Small intestine (tissue), 7 donors: ENCODE results near the gene FCRL2. TPM values are rescaled to one million over a fixed set of nuclear protein-coding genes. Genes with fewer than 3 reads are reported as not detected.

Experiments
- DNase-seq, 2 donors: peaks; one replicate each; pipeline versions ENCODE4 v3.0.0 to v3.0.0-alpha.2; 2013
- FAIRE-seq: peaks from 2 replicates; lab custom pipeline; 2012; peaks lifted over from hg19 to GRCh38; lab: Jason Lieb, UNC
- H3K27ac ChIP-seq, 3 donors: one replicate each; pipeline ENCODE4 v1.5.1; 2013; ENCODE audit warnings: low read length in 2 of 3, mild to moderate bottlenecking in 2 of 3, control low read depth in 1 of 3, inconsistent platforms in 1 of 3, low read depth in 1 of 3, moderate library complexity in 1 of 3
- H3K27me3 ChIP-seq, 3 donors: one replicate each; pipeline ENCODE4 v1.6.1; 2013; ENCODE audit warnings: low read length in 3 of 3, inconsistent platforms in 1 of 3; ENCODE audit not compliant: control insufficient read depth in 3 of 3, insufficient read depth in 3 of 3
- H3K36me3 ChIP-seq, 3 donors: one replicate each; pipeline ENCODE4 v1.6.1; 2013; ENCODE audit warnings: low read length in 3 of 3, inconsistent platforms in 1 of 3, low read depth in 1 of 3, mild to moderate bottlenecking in 1 of 3, moderate library complexity in 1 of 3; ENCODE audit not compliant: control insufficient read depth in 3 of 3, insufficient read depth in 2 of 3
- H3K4me1 ChIP-seq, 3 donors: one replicate each; pipeline ENCODE4 v1.6.1; 2013; ENCODE audit warnings: low read length in 2 of 3, inconsistent platforms in 1 of 3, low read depth in 1 of 3, mild to moderate bottlenecking in 1 of 3, moderate library complexity in 1 of 3; ENCODE audit not compliant: control insufficient read depth in 3 of 3, insufficient read depth in 2 of 3
- H3K4me3 ChIP-seq, 3 donors: one replicate each; pipeline ENCODE4 v1.5.1; 2013; ENCODE audit warnings: low read length in 3 of 3, control low read depth in 1 of 3, inconsistent platforms in 1 of 3, low read depth in 1 of 3, mild to moderate bottlenecking in 1 of 3, moderate library complexity in 1 of 3
- H3K9me3 ChIP-seq, 2 donors: one replicate each; pipeline ENCODE4 v1.6.1; 2013; ENCODE audit warnings: low read depth in 1 of 2, low read length in 1 of 2; ENCODE audit not compliant: control insufficient read depth in 2 of 2, insufficient read depth in 1 of 2
- WGBS, 3 donors: extraction: QIAGEN DNeasy Blood & Tissue Kit; methylation state at CpG; one replicate each; pipeline ENCODE4 v1.1.7; 2013; 5-methylcytosine and 5-hydroxymethylcytosine counted together
- polyA plus RNA-seq, 4 donors: library from polyadenylated mRNA; stranded (reverse) in 3 of 4; unstranded in 1 of 4; fragments of 200-250 nt in 3 of 4; fragments of 120-200 nt in 1 of 4; gene quantifications; one replicate each; pipeline versions ENCODE4 v1.2.1 to v1.2.3, GENCODE V29; 2013
- donor health status: healthy with polysubstance abuse.
- donor health status: control.
- donor health status: control.
- donor health status: Bipolar disorder and iron deficiency.
- donor health status: healthy.

The FCRL2 gene
- polyA plus RNA-seq, 4 donors = 0.56 to 1.1 (median 0.88) TPM; not detected in 1

DNA sequence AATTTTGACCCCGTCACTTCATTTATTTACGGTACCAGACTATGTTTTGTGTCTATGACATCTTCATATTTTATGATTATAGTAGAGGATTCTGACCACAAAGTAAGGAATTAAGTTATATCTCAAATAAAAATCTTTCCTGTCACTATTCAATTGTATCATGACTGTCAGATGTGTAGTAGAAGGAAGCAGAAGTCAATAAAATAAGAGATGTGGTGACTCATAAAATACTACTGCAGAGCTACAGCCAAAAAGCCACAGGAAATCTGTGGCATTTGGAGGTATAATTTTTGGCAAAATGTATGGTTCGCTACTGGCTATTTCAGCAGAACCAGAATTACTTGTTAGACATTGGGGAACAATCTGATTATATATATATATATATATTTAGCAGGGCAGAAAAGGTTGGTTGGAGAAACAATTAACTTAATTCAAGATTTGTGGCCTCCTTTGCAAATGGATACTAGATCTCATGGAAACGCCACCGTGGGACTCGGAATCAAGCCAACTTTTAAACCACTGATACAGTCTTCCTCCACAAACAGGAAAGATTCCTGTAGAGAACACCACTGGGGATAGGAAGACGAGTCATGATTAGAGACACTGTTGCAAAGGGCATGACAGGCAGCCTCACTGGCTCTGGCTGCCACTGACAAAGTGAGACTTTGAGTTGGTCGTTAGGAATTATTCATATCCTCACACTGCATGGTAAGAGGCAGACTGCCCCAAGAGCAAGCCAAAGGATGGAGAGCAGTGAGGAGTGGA, 5.1 kb downstream of the FCRL2 start:
- no peaks in the 10 kb centered on the region for H3K36me3 ChIP-seq
- H3K27ac ChIP-seq = no peak overlapping the region
- DNase-seq (no peak), FAIRE-seq (no peak)
- WGBS, 3 donors = 67 to 81% (median 70%) methylated on average over 8 of the region's 8 CpGs
- H3K27me3 ChIP-seq = no peaks in the 10 kb centered on the region
- H3K4me1 ChIP-seq = peaks cover 0 to 12% (median 3%) of the 10 kb centered on the region in 3 donors
- H3K4me3 ChIP-seq = no peak overlapping the region
- no peaks in the 10 kb centered on the region for H3K9me3 ChIP-seq

GRCh38 chr1:157770442-157771043, 6.4 kb downstream of the FCRL2 start:
- Histone ChIP-seq H3K27ac (no peak overlapping the region), H3K27me3 (peaks cover 0 to under 1% (median 0%) of the 10 kb centered on the region in 3 donors), H3K4me1 (peaks cover 0 to 12% (median 3%) of the 10 kb centered on the region in 3 donors), H3K4me3 (no peak overlapping the region), H3K9me3 (no peaks in the 10 kb centered on the region), H3K36me3 (no peaks in the 10 kb centered on the region)
- whole genome bisulfite sequencing, 3 donors = 57 to 61% (median 60%) methylated on average over 9 of the region's 9 CpGs
- DNase-seq = no peak
- no peak for FAIRE-seq

GRCh38 chr1:157766792-157767191, 10.1 kb downstream of the FCRL2 start:
- Histone ChIP-seq H3K36me3 (no peaks in the 10 kb centered on the region), H3K9me3 (no peaks in the 10 kb centered on the region), H3K4me1 (no peaks in the 10 kb centered on the region), H3K27me3 (peaks cover 0 to 3% (median 0%) of the 10 kb centered on the region in 3 donors), H3K4me3 (no peak overlapping the region), H3K27ac (no peak overlapping the region)
- DNase-seq (no peak), FAIRE-seq (no peak)

DNA sequence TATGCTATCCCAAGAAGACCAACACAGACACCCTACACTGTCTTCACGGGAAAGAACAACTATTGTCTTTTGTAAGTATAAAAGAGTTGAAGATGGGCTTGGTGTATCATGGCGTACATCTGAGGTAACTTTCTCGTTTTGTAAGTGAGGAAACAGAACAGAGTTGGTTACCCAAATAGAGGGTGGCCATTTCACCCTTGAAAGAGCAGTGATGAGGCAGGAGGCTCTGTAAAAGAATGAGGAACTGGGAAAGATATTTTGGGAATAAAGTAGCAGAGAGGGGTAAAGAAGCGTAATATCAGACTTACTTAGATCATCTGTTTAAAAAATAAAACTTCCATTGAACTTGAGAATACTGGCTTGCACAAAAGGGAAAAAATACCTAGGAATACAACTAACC, 18.9 kb downstream of the FCRL2 start:
- WGBS, 3 donors = 86 to 92% (median 90%) methylated on average over 4 of the region's 4 CpGs
- no peaks in the 10 kb centered on the region for H3K4me1 ChIP-seq
- no peak for FAIRE-seq

DNA sequence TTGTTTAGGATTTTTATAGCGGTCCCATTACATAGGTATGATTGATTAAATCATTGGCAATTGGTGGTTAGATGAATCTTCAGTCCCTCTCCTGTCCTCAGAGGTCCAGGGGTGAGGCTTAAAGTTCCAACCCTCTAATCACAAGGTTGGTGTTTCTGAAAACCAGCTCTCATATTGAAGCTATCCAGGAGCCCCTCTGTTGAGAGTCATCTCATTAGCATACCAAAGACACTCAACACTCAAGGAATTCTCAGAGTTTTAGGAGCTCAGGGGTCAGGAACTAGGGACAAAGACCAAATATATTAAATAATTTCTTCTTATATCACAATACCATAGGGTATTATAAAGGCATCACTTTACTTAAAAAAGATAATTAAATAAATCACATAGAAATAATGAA, 23.3 kb downstream of the FCRL2 start:
- DNase-seq (no peak), FAIRE-seq (no peak)
- Histone ChIP-seq H3K27me3 (no peaks in the 10 kb centered on the region), H3K4me3 (no peak overlapping the region), H3K36me3 (no peaks in the 10 kb centered on the region), H3K4me1 (no peaks in the 10 kb centered on the region), H3K27ac (no peak overlapping the region), H3K9me3 (no peaks in the 10 kb centered on the region)
- WGBS, 3 donors = 68 to 80% (median 72%) methylated on average over 1 of the region's 1 CpG

More for the DNA sequence above, 18.9 kb downstream of the FCRL2 start:
- no peak overlapping the region for H3K27ac ChIP-seq
- no peak overlapping the region for H3K4me3 ChIP-seq
- H3K27me3 ChIP-seq = no peaks in the 10 kb centered on the region
- H3K9me3 ChIP-seq = no peaks in the 10 kb centered on the region
- no peaks in the 10 kb centered on the region for H3K36me3 ChIP-seq
- no peak for DNase-seq

DNA sequence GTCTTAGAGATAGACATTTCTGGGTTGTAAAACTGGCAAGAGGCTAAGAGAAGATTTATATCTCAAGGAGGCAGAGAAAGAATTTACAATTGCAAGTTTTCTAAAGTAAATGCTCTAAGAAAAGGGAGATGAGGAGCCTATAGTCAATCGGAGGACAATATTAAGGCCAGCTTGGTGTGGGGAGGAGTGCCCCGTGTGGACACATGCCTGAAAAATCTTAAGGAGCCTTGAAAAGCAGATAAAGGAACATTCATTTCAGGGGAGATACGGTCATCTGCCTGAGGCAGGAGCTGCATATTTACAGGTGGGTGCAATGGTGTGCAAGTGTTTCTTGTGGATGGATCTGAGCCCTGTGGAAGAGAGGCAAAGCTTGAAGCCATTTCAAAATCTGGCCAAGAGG, 25.6 kb downstream of the FCRL2 start:
- H3K27me3 ChIP-seq = no peaks in the 10 kb centered on the region
- WGBS, 3 donors = 66 to 73% (median 66%) methylated on average over 3 of the region's 3 CpGs
- FAIRE-seq = no peak

DNA sequence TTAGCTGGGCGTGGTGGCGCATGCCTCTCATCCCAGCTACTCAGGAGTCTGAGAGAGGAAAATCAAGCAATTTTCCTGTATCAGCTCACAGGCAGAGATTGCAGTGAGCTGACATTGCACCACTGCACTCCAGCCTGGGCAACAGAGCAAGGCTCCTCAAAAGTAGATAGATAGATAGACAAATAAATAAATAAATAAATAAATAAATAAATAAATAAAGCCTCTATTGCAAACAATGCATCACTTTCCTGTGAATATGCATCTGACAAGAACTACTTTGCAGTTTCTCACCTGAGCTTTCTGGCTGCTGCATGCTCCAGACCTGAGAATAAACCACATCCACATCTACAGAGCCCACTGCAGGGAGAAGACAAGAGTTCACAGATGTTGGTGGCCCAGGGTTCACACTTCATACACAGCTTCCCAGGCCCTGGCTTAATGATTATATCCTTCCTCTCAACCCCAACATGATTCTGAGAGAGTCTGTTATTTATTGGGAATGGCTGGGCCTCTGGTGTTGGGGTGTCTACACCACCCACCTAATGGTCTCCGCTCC, 28.6 kb downstream of the FCRL2 start:
- Histone ChIP-seq H3K27me3 (no peaks in the 10 kb centered on the region), H3K36me3 (no peaks in the 10 kb centered on the region), H3K9me3 (no peaks in the 10 kb centered on the region), H3K4me3 (no peak overlapping the region), H3K4me1 (no peaks in the 10 kb centered on the region), H3K27ac (no peak overlapping the region)
- no peak for FAIRE-seq
- WGBS, 3 donors = 93 to 95% (median 95%) methylated on average over 3 of the region's 3 CpGs
- DNase-seq = no peak

More for the DNA sequence above, 25.6 kb downstream of the FCRL2 start:
- Histone ChIP-seq H3K27ac (no peak overlapping the region), H3K9me3 (no peaks in the 10 kb centered on the region), H3K4me1 (no peaks in the 10 kb centered on the region), H3K36me3 (no peaks in the 10 kb centered on the region), H3K4me3 (no peak overlapping the region)
- no peak for DNase-seq

DNA sequence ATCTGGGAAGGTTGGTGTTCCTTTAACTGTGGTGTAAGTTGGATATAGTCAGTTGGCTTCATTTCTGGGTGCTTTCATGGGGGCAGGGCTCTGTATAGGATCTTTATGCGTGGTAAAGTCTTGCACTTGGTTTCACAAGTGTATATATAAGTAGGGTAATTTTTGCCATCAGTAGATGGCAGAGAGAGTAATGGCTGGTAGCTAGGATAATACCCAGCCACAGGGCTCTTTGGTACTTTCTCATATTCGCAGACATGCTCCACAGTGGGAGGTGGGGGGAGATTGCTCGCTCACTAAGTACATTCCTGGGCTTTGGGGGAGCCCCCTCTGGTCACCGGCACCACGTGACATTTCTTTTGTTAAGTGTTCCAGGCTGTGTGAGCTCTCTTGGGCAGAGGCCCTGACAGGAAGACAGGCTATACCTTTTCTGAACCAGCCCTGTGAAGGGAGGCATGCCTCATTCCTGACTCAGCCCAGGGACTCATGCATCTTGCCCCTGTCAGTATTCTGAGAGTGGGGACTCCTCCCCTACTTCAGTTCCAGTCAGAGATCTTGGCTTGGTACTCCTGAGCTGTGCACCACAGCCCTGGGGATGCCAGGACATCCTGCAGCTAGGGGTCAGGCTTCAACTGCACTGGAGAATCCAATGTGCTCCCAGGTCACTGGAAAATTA, 37.6 kb downstream of the FCRL2 start:
- no peaks in the 10 kb centered on the region for H3K4me1 ChIP-seq
- H3K27me3 ChIP-seq = no peaks in the 10 kb centered on the region
- WGBS, 3 donors = 63 to 72% (median 70%) methylated on average over 5 of the region's 5 CpGs
- no peak for FAIRE-seq
- no peaks in the 10 kb centered on the region for H3K9me3 ChIP-seq
- H3K36me3 ChIP-seq = no peaks in the 10 kb centered on the region
- no peak overlapping the region for H3K27ac ChIP-seq
- H3K4me3 ChIP-seq = no peak overlapping the region
- DNase-seq = no peak
